Lung (tissue), 12 donors: ENCODE measurements around the gene DOC2B. TPM values are rescaled to one million over a fixed set of nuclear protein-coding genes. Genes with fewer than 3 reads are reported as not detected.

Experiments
- ATAC-seq: fragments of 200-7000 bp; cut with Tn5 transposase; one replicate; pipeline ENCODE4 v1.9.1; 2020; ENCODE audit warnings: moderate number of reproducible peaks; ENCODE audit not compliant: insufficient read depth, low FRiP score
- DNase-seq, 3 donors: peaks; one replicate each; pipeline ENCODE4 v3.0.0-alpha.2; 2013 to 2017
- H3K27ac ChIP-seq, 2 donors: one replicate each; pipeline ENCODE4 v1.5.1; 2013; ENCODE audit warnings: mild to moderate bottlenecking in 2 of 2, moderate library complexity in 2 of 2, control low read depth in 1 of 2, inconsistent platforms in 1 of 2, low read depth in 1 of 2, low read length in 1 of 2
- H3K27me3 ChIP-seq, 3 donors: one replicate each; pipeline ENCODE4 v1.5.1; 2013; ENCODE audit warnings: low read length in 2 of 3; ENCODE audit not compliant: control insufficient read depth in 3 of 3, insufficient read depth in 3 of 3
- H3K36me3 ChIP-seq, 4 donors: one replicate each; pipeline ENCODE4 v1.5.1; 2013; ENCODE audit warnings: low read length in 4 of 4, mild to moderate bottlenecking in 1 of 4, moderate library complexity in 1 of 4; ENCODE audit not compliant: control insufficient read depth in 4 of 4, insufficient read depth in 4 of 4
- H3K4me1 ChIP-seq, 5 donors: one replicate each; pipeline ENCODE4 v1.5.1; 2013; ENCODE audit warnings: low read length in 5 of 5, mild to moderate bottlenecking in 2 of 5, moderate library complexity in 1 of 5; ENCODE audit not compliant: control insufficient read depth in 5 of 5, insufficient read depth in 5 of 5
- H3K4me3 ChIP-seq: one replicate; pipeline ENCODE4 v1.5.1; 2013; ENCODE audit warnings: mild to moderate bottlenecking, control low read depth, moderate library complexity
- H3K9ac ChIP-seq, 2 donors: one replicate each; pipeline ENCODE4 v1.5.1; 2013; ENCODE audit warnings: low read length in 2 of 2, control low read depth in 1 of 2; ENCODE audit not compliant: insufficient read depth in 1 of 2
- H3K9me3 ChIP-seq, 4 donors: one replicate each; pipeline ENCODE4 v1.5.1; 2013; ENCODE audit warnings: low read length in 3 of 4, mild to moderate bottlenecking in 1 of 4, moderate library complexity in 1 of 4; ENCODE audit not compliant: control insufficient read depth in 4 of 4, insufficient read depth in 3 of 4
- CTCF ChIP-seq: IDR thresholded peaks from 2 replicates; pipeline ENCODE4 v1.5.1; 2012; ENCODE audit warnings: mild to moderate bottlenecking; ENCODE audit errors: control extremely low read depth, extremely low read depth
- WGBS, 2 donors: extraction: QIAGEN DNeasy Blood & Tissue Kit; methylation state at CpG; one replicate each; pipeline ENCODE4 v1.1.7; 2013; 5-methylcytosine and 5-hydroxymethylcytosine counted together
- polyA plus RNA-seq, 2 donors: library from polyadenylated mRNA; stranded (reverse); fragments of 200-250 nt; gene quantifications; one replicate each; pipeline ENCODE4 v1.2.1, GENCODE V29; 2013
- total RNA-seq, 2 donors: library from RNA; depleted of rRNA in 1 of 2; stranded (reverse); fragments of >200 nt in 1 of 2; gene quantifications; one replicate each; pipeline ENCODE4 v1.2.1, GENCODE V29; 2014 to 2021
- donor health status: control.
- donor health status: control.
- donor health status: Bipolar disorder and iron deficiency.
- donor health status: healthy.
- donor health status: DM: yes; HTN: yes; CAD: no.

DOC2B gene
- total and polyA plus RNA-seq, 4 donors: 3.0 to 7.5 (median 5.3) TPM

- Histone ChIP-seq H3K4me1 (no peaks in the 10 kb centered on the region), H3K9me3 (no peaks in the 10 kb centered on the region), H3K27me3 (no peaks in the 10 kb centered on the region), H3K4me3 (no peak overlapping the region), H3K36me3 (no peaks in the 10 kb centered on the region), H3K9ac (no peak overlapping the region), H3K27ac (no peak overlapping the region)
- 74 to 77% methylated on average over 16 of the region's 16 CpGs for WGBS, 2 donors
- DNase-seq (peak; percentile 69 to 76 (median 70)), ATAC-seq (peak; percentile 15)
- TF ChIP-seq CTCF: peak; percentile 12
These were observed 16.9 kb downstream of the DOC2B start for GRCh38 chr17:164303-165235.

GRCh38 chr17:163514-164098 lies 17.8 kb downstream of the DOC2B start:
- no peak overlapping the region for H3K9ac ChIP-seq
- DNase-seq (no peak), ATAC-seq (no peak)
- no peaks in the 10 kb centered on the region for H3K9me3 ChIP-seq
- H3K36me3 ChIP-seq: no peaks in the 10 kb centered on the region
- no peak overlapping the region for H3K27ac ChIP-seq
- no peak for TF ChIP-seq CTCF
- H3K27me3 ChIP-seq: no peaks in the 10 kb centered on the region
- H3K4me3 ChIP-seq: no peak overlapping the region
- no peaks in the 10 kb centered on the region for H3K4me1 ChIP-seq
- 79 to 89% methylated on average over 11 of the region's 11 CpGs for WGBS, 2 donors

- 92 to 96% methylated on average over 11 of the region's 11 CpGs for WGBS, 2 donors
- Histone ChIP-seq H3K9ac (no peak overlapping the region), H3K27me3 (no peaks in the 10 kb centered on the region), H3K9me3 (no peaks in the 10 kb centered on the region), H3K27ac (no peak overlapping the region), H3K4me1 (no peaks in the 10 kb centered on the region), H3K4me3 (no peak overlapping the region), H3K36me3 (no peaks in the 10 kb centered on the region)
- no peak for ATAC-seq
- DNase-seq: no peak
- TF ChIP-seq CTCF: no peak
These were observed 18.8 kb downstream of the DOC2B start for GRCh38 chr17:162689-163088.
